SH-SY5Y (cell line): Measurements from ENCODE around the gene MBP.

ENCODE experiments used
- GATA2 ChIP-seq: IDR thresholded peaks from 2 replicates; pipeline ENCODE4 v1.6.1; 2011; ENCODE audit warnings: mild to moderate bottlenecking, low read depth, low read length
- GATA3 ChIP-seq: IDR thresholded peaks from 2 replicates; pipeline ENCODE4 v1.6.1; 2011; ENCODE audit warnings: low read depth, mild to moderate bottlenecking, low read length, moderate library complexity

DNA sequence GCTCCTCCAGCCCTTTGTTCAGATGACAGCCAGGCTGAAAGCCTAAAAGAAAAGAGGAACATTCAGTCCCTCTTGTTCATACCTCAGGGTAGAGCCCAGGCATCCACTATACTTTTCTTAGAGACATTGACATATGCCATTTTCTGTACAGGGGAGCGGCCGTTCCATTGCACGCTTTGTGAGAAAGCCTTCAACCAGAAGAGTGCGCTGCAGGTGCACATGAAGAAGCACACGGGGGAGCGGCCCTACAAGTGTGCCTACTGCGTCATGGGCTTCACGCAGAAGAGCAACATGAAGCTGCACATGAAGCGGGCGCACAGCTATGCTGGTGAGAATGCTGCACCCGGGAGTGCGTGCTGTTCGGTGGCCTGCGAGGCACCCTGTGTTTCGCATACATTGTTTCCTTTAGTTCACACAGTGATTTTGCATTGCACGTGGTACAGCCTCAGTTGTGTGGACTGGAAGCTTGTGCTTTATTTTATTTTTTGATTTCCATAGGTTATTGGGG is 172.0 kb downstream of the MBP start:
- no peak for TF ChIP-seq GATA3
- TF ChIP-seq GATA2 = no peak
